ENCODE measurements around the gene SPTBN1. TPM values are rescaled to one million over a fixed set of nuclear protein-coding genes. Genes with fewer than 3 reads are reported as not detected.
A peak's percentile ranks its signal among the peaks of the same experiment; 100 is the strongest.
"Not testable (repeated sequence)": the region's sequence is repeated elsewhere in the genome, so short reads cannot be mapped to it uniquely, and the experiment has no call there.

SPTBN1 gene
- total RNA-seq, 1 donor from 2014 or later: 214 TPM

DNA sequence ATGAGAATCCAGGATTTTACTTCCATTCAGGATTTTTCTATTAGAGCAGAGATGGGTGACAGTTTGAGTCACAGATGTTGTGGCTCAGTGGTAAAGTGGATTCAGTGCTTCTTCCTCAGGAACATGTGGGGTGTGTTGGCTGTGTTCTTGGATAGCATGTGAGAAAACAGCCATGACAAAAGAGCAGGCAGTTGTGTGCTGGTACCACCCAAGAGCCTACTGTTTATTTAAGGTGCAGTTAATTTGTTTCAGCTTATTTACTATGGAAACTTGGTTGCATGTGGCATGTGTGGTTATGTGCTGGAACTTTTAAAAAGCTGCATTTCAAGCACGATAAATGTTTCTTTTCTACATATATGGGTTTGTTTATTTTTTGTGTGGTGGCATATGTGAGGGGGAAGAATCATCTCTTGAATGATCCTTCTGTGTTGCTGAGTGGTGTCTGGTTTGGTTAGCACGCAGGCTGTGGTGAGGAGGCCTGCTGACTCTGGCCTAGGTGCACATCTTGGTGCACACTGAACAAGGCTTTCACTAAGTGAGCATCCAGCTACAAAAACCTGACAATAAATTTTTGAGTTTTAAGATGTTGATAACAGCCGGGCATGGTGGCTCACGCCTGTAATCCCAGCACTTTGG lies 67.3 kb downstream of the SPTBN1 start:
- TF ChIP-seq, protein P1, sequence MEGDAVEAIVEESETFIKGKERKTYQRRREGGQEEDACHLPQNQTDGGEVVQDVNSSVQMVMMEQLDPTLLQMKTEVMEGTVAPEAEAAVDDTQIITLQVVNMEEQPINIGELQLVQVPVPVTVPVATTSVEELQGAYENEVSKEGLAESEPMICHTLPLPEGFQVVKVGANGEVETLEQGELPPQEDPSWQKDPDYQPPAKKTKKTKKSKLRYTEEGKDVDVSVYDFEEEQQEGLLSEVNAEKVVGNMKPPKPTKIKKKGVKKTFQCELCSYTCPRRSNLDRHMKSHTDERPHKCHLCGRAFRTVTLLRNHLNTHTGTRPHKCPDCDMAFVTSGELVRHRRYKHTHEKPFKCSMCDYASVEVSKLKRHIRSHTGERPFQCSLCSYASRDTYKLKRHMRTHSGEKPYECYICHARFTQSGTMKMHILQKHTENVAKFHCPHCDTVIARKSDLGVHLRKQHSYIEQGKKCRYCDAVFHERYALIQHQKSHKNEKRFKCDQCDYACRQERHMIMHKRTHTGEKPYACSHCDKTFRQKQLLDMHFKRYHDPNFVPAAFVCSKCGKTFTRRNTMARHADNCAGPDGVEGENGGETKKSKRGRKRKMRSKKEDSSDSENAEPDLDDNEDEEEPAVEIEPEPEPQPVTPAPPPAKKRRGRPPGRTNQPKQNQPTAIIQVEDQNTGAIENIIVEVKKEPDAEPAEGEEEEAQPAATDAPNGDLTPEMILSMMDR (conservative IDR thresholded peaks at IDR 0.05): no peak
- Mint-ChIP-seq H3K27ac (no peak overlapping the region), H3K4me1 (ENCODE audit: unreplicated experiment) (peaks cover 24% of the 10 kb centered on the region), H3K4me3 (no peak overlapping the region), H3K9me3 (no peaks in the 10 kb centered on the region), H3K36me3 (peaks cover 14% of the 10 kb centered on the region), H3K27me3 (peaks cover 5% of the 10 kb centered on the region)
- DNase-seq (ENCODE audit: extremely low spot score, unreplicated experiment): no peak

GRCh38 chr2:54524226-54524991 lies 68.3 kb downstream of the SPTBN1 start:
- H3K4me1 Mint-ChIP-seq (ENCODE audit: unreplicated experiment): peaks cover 19% of the 10 kb centered on the region
- H3K36me3 Mint-ChIP-seq: peaks cover 23% of the 10 kb centered on the region
- no peaks in the 10 kb centered on the region for H3K9me3 Mint-ChIP-seq
- no peaks in the 10 kb centered on the region for H3K27me3 Mint-ChIP-seq
- H3K27ac Mint-ChIP-seq: peak overlapping the region; percentile 19
- TF ChIP-seq, protein P1 (conservative IDR thresholded peaks at IDR 0.05): no peak
- no peak overlapping the region for H3K4me3 Mint-ChIP-seq
- no peak for DNase-seq (ENCODE audit: extremely low spot score, unreplicated experiment)

DNA sequence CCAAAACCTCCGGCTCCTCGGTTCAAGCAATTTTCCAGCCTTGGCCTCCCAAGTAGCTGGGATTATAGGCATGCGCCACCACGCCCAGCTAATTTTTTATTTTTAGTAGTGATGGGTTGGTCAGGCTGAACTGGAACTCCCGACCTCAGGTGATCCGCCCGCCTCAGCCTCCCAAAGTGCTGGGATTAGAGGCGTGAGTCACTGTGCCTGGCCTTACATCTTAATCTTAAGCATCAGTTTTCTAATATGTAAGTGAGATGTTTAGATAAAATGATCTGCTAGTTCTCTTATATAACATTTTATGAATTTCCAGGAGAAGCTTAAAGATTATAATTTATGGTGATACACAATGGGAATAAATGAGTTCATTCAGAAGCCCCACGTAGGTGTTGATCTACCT lies 69.2 kb downstream of the SPTBN1 start:
- Mint-ChIP-seq H3K4me3 (no peak overlapping the region), H3K9me3 (no peaks in the 10 kb centered on the region), H3K27me3 (no peaks in the 10 kb centered on the region), H3K27ac (no peak overlapping the region), H3K4me1 (ENCODE audit: unreplicated experiment) (peaks cover 13% of the 10 kb centered on the region), H3K36me3 (peaks cover 24% of the 10 kb centered on the region)
- DNase-seq (ENCODE audit: extremely low spot score, unreplicated experiment): no peak
- TF ChIP-seq, protein P1 (conservative IDR thresholded peaks at IDR 0.05): no peak

DNA sequence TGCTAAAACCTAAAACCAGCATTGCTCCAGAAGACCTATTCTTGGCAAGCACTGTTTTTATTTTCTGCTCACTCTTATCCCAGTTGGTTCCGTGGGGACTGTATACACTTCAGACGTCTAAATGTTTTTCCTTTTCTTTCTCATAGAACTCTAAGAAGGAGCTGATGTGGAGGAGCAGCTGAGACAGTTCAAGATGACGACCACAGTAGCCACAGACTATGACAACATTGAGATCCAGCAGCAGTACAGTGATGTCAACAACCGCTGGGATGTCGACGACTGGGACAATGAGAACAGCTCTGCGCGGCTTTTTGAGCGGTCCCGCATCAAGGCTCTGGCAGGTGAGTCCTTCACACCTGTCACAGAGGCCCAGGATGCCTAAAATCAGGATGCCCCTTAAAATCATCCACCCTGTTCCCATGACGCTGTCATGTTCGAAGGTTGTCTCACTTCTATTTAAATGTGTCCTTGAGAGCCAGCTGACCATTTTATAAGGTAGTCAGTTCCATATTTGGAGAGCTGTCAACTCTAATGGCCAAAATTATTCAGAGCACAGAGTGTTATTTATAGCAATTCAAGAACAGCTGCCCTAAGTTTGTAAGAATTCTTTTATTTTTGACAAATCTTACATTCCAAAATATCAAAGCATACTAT lies 70.2 kb downstream of the SPTBN1 start:
- peaks cover 13% of the 10 kb centered on the region for H3K4me1 Mint-ChIP-seq (ENCODE audit: unreplicated experiment)
- H3K27ac Mint-ChIP-seq: no peak overlapping the region
- no peak overlapping the region for H3K4me3 Mint-ChIP-seq
- TF ChIP-seq, protein P1 (conservative IDR thresholded peaks at IDR 0.05): no peak
- no peak for DNase-seq (ENCODE audit: extremely low spot score, unreplicated experiment)
- no peaks in the 10 kb centered on the region for H3K27me3 Mint-ChIP-seq
- peaks cover 28% of the 10 kb centered on the region for H3K36me3 Mint-ChIP-seq
- no peaks in the 10 kb centered on the region for H3K9me3 Mint-ChIP-seq

GRCh38 chr2:54528311-54528955 lies 72.3 kb downstream of the SPTBN1 start:
- Mint-ChIP-seq H3K9me3 (no peaks in the 10 kb centered on the region), H3K4me1 (ENCODE audit: unreplicated experiment) (peaks cover 23% of the 10 kb centered on the region), H3K36me3 (peaks cover 34% of the 10 kb centered on the region), H3K4me3 (no peak overlapping the region), H3K27me3 (peaks cover 4% of the 10 kb centered on the region), H3K27ac (no peak overlapping the region)
- TF ChIP-seq, protein P1 (conservative IDR thresholded peaks at IDR 0.05): no peak
- DNase-seq (ENCODE audit: extremely low spot score, unreplicated experiment): no peak

DNA sequence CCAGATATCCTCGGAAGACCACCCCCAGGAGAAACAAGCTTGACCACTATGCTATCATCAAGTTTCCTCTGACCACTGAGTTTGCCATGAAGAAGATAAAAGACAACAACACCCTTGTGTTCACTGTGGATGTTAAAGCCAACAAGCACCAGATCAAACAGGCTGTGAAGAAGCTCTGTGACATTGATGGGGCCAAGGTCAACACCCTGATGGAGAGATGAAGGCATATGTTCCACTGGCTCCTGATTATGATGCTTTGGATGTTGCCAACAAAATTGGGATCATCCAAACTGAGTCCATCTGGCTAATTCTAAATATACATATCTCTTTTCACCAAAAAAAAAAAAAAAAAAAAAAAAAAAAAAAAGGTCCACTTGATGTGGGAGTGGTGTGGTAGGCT lies 73.4 kb downstream of the SPTBN1 start:
- not testable (repeated sequence) for H3K27me3 Mint-ChIP-seq; H3K4me3 Mint-ChIP-seq; DNase-seq (ENCODE audit: extremely low spot score, unreplicated experiment); H3K27ac Mint-ChIP-seq; H3K9me3 Mint-ChIP-seq
- Mint-ChIP-seq H3K36me3 (peaks cover 39% of the 10 kb centered on the region), H3K4me1 (ENCODE audit: unreplicated experiment) (peaks cover 22% of the 10 kb centered on the region)

Measured in type B pancreatic cell (in vitro differentiated cells).